ENCODE measurements around the gene SLC43A1.

DNA sequence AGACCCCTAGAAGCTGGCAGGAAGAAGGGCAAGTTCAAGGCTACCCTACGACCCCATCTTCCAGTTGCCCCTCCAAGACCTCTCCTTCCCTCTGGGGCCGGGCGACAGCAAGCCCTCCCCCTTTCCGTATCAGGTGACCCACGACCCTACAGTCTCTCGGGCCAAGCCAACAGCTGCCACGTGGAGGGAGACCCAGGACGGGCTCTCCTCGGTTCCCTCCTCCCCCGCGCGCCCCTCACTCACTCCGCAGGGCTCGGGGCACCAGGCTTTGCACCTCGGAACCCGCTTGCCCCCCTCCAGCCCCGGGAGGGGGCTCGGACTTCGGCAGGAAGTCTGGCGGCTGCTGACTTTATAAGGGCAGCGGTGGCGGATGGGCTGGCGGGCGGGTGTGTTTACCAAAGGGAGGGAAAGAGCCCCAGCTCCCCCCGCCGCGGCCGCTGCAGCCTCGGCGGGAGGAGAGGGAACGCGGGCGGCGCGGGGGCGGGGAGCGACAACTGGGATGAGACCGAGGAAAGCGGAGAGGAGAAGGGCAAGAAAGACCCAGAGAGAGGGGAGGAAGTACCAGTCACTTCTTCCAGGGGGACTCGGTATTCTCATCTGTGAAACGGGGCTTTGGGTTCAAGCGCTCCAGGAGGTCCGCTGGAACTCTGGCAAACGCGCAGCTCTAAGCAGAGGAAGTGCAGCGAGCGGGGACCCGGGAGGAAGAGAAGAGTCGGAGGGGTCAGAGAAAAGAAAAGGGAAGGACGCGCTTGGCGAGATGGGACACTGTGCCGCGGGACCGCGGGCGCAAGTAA, 767 bp downstream of the SLC43A1 start:
- TF ChIP-seq, protein P1, sequence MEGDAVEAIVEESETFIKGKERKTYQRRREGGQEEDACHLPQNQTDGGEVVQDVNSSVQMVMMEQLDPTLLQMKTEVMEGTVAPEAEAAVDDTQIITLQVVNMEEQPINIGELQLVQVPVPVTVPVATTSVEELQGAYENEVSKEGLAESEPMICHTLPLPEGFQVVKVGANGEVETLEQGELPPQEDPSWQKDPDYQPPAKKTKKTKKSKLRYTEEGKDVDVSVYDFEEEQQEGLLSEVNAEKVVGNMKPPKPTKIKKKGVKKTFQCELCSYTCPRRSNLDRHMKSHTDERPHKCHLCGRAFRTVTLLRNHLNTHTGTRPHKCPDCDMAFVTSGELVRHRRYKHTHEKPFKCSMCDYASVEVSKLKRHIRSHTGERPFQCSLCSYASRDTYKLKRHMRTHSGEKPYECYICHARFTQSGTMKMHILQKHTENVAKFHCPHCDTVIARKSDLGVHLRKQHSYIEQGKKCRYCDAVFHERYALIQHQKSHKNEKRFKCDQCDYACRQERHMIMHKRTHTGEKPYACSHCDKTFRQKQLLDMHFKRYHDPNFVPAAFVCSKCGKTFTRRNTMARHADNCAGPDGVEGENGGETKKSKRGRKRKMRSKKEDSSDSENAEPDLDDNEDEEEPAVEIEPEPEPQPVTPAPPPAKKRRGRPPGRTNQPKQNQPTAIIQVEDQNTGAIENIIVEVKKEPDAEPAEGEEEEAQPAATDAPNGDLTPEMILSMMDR (IDR thresholded peaks at IDR 0.05): no peak
- no peak for TF ChIP-seq POLR2A (IDR thresholded peaks at IDR 0.05)
